ENCODE data around the gene PODXL2. TPM values are rescaled to one million over a fixed set of nuclear protein-coding genes. Genes with fewer than 3 reads are reported as not detected.
A peak's percentile ranks its signal among the peaks of the same experiment; 100 is the strongest.

Gene PODXL2
- total RNA-seq, 1 experiment from 2014 or later = 15.3 TPM

DNA sequence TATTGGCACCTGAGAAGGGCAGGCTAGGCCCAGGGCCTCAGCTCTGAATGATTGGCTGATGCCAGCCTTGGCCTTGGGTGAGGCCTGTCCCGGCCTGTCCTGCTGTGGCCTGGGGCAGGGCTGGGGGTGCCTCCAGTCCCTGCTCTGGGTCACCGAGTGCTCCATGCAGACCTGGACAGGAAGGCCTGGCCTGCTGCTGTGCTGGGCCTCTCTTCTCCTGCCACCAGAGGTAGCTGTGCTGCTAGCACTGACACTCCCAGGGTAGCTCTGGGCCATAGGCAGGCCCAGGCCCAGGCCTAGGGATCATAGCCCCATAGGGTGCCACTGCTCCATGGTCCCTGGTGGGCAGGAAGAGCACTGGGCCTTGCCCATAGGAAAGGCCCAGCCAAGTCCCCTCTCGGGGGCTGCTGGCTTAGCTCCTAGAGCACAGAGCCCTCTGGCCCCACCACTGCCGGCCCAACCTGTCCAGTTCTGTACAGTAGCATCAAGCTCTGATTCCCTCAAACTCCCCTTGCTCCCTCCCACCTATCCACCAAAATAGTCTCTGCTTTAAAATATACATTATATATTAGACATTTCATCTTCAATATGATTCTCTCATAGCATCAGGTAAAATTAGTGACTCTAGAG, 62.0 kb downstream of the PODXL2 start:
- ChIA-PET POLR2A (interaction anchor here (0.6 kb wide), 1 partner anchor 277 kb away, joined by 3 read pairs; no protein-coding TSS in a partner anchor), CTCF (interaction anchor here (0.5 to 2.0 kb wide), 4 partner anchors 49 to 306 kb away, joined by 3 to 8 read pairs (median 4); no protein-coding TSS in a partner anchor)
- H3K36me3 ChIP-seq (ENCODE audit: control insufficient read depth, insufficient read depth, low read length) = no peaks in the 10 kb centered on the region
- H3K27me3 ChIP-seq (ENCODE audit: control insufficient read depth, insufficient read depth, low read length) = no peaks in the 10 kb centered on the region
- no TSS peak for BruUV-seq (replicated peaks)
- TF ChIP-seq SIN3A (IDR thresholded peaks at IDR 0.05; ENCODE audit: borderline replicate concordance, insufficient read depth, low read depth, low read length) (no peak), CTCF (IDR thresholded peaks at IDR 0.05) (peak; percentile 82), TCF7L2 (IDR thresholded peaks at IDR 0.05; ENCODE audit: low read depth, low read length) (no peak), REST (IDR thresholded peaks at IDR 0.05; ENCODE audit: insufficient read depth in 1 of 2, low read depth in 2 of 2, low read length in 1 of 2) (no peak), POLR2AphosphoS5 (IDR thresholded peaks at IDR 0.05; ENCODE audit: low read depth, low read length) (no peak)
- no peak overlapping the region for H3K4me3 ChIP-seq (ENCODE audit: low read depth in 2 of 2, low read length in 2 of 2)
- H3K4me1 ChIP-seq (ENCODE audit: control insufficient read depth, insufficient read depth, low read length) = no peaks in the 10 kb centered on the region
- DNase-seq (ENCODE audit: low read depth, low spot score) (no peak), ATAC-seq (peak; percentile 92)
- in situ Hi-C loops (cut with HindIII; ENCODE audit: low pct_unique_long_range_greater_than_20kb, low sequenced_read_pairs) = no loop called here
- H3K27ac ChIP-seq (ENCODE audit: low read length) = no peak overlapping the region
- intact Hi-C loops (cut with micrococcal nuclease; ENCODE audit: unreplicated experiment) = loop anchor here (2.0 to 10.0 kb wide), 2 partner anchors 134 to 280 kb away; partner anchors contain the start of gene MGLL
- no peaks in the 10 kb centered on the region for H3K9me3 ChIP-seq (ENCODE audit: control insufficient read depth, insufficient read depth, low read depth, low read length)

GRCh38 chr3:127691489-127691888, 62.5 kb downstream of the PODXL2 start:
- no peak overlapping the region for H3K27ac ChIP-seq (ENCODE audit: low read length)
- TF ChIP-seq POLR2AphosphoS5 (IDR thresholded peaks at IDR 0.05; ENCODE audit: low read depth, low read length) = no peak
- no peak for TF ChIP-seq TCF7L2 (IDR thresholded peaks at IDR 0.05; ENCODE audit: low read depth, low read length)
- no peak for TF ChIP-seq SIN3A (IDR thresholded peaks at IDR 0.05; ENCODE audit: borderline replicate concordance, insufficient read depth, low read depth, low read length)
- no peak for TF ChIP-seq REST (IDR thresholded peaks at IDR 0.05; ENCODE audit: insufficient read depth in 1 of 2, low read depth in 2 of 2, low read length in 1 of 2)
- TF ChIP-seq CTCF (IDR thresholded peaks at IDR 0.05) = no peak
- no peaks in the 10 kb centered on the region for H3K27me3 ChIP-seq (ENCODE audit: control insufficient read depth, insufficient read depth, low read length)
- CTCF ChIA-PET = interaction anchor here (0.6 to 2.0 kb wide), 3 partner anchors 50 to 305 kb away, joined by 3 to 8 read pairs (median 4); no protein-coding TSS in a partner anchor
- H3K9me3 ChIP-seq (ENCODE audit: control insufficient read depth, insufficient read depth, low read depth, low read length) = no peaks in the 10 kb centered on the region
- POLR2A ChIA-PET = interaction anchor here (0.6 kb wide), 1 partner anchor 277 kb away, joined by 3 read pairs; no protein-coding TSS in a partner anchor
- no peak overlapping the region for H3K4me3 ChIP-seq (ENCODE audit: low read depth in 2 of 2, low read length in 2 of 2)
- DNase-seq (ENCODE audit: low read depth, low spot score) (no peak), ATAC-seq (no peak)
- in situ Hi-C loops (cut with HindIII; ENCODE audit: low pct_unique_long_range_greater_than_20kb, low sequenced_read_pairs) = no loop called here
- no TSS peak for BruUV-seq (replicated peaks)
- intact Hi-C loops (cut with micrococcal nuclease; ENCODE audit: unreplicated experiment) = loop anchor here (2.0 to 10.0 kb wide), 2 partner anchors 133 to 279 kb away; partner anchors contain the start of gene MGLL
- no peaks in the 10 kb centered on the region for H3K36me3 ChIP-seq (ENCODE audit: control insufficient read depth, insufficient read depth, low read length)
- H3K4me1 ChIP-seq (ENCODE audit: control insufficient read depth, insufficient read depth, low read length) = no peaks in the 10 kb centered on the region

Data from Panc1 (cell line).